ENCODE data around the gene BCL3. TPM values are rescaled to one million over a fixed set of nuclear protein-coding genes. Genes with fewer than 3 reads are reported as not detected.

Gene BCL3
- total and polyA plus RNA-seq, 2 experiments from 2014 or later = 1.4 to 4.1 TPM

GRCh38 chr19:44703336-44704078 is 45.0 kb upstream of the BCL3 start:
- H3K36me3 Mint-ChIP-seq (ENCODE audit: low read depth) = no peaks in the 10 kb centered on the region
- Histone ChIP-seq H3K4me2 (no peak overlapping the region), H3F3A (replicated peaks; ENCODE audit: low read depth) (no peaks in the 10 kb centered on the region), H2AFZ (no peak overlapping the region; the same call in 1 of the 2 replicates), H3K27me3 (ENCODE audit: insufficient read depth) (no peaks in the 10 kb centered on the region), H3K36me3 (ENCODE audit: insufficient read depth) (no peaks in the 10 kb centered on the region), H3K4me1 (ENCODE audit: insufficient read depth) (no peaks in the 10 kb centered on the region), H4K20me1 (replicated peaks; ENCODE audit: insufficient read depth) (no peaks in the 10 kb centered on the region; the same call in 1 of the 2 replicates), H3K27ac (ENCODE audit: low read depth) (no peak overlapping the region), H3K4me3 (no peak overlapping the region), H3K9me2 (ENCODE audit: insufficient read depth) (no peaks in the 10 kb centered on the region), H3K79me2 (replicated peaks; ENCODE audit: insufficient read depth) (no peaks in the 10 kb centered on the region)
- TF ChIP-seq EZH2 (IDR thresholded peaks at IDR 0.05; ENCODE audit: low read depth, unreplicated experiment) (no peak), EZH2phosphoT487 (IDR thresholded peaks at IDR 0.05; ENCODE audit: unreplicated experiment) (no peak), NANOG (IDR thresholded peaks at IDR 0.05; ENCODE audit: borderline replicate concordance) (no peak), JUNB (IDR thresholded peaks at IDR 0.05; ENCODE audit: unreplicated experiment) (no peak), STAT1 (IDR thresholded peaks at IDR 0.05; ENCODE audit: unreplicated experiment) (no peak), POLR2AphosphoS5 (IDR thresholded peaks at IDR 0.05; ENCODE audit: low read depth) (no peak), ZNF114 (CRISPR knock-in tag; IDR thresholded peaks at IDR 0.05) (no peak), CREB1 (CRISPR knock-in tag; IDR thresholded peaks at IDR 0.05; ENCODE audit: low read depth) (no peak), REST (IDR thresholded peaks at IDR 0.05; ENCODE audit: unreplicated experiment) (no peak), ZNF331 (CRISPR knock-in tag; IDR thresholded peaks at IDR 0.05; ENCODE audit: low read depth) (no peak)
- TF ChIP-seq, protein P1, sequence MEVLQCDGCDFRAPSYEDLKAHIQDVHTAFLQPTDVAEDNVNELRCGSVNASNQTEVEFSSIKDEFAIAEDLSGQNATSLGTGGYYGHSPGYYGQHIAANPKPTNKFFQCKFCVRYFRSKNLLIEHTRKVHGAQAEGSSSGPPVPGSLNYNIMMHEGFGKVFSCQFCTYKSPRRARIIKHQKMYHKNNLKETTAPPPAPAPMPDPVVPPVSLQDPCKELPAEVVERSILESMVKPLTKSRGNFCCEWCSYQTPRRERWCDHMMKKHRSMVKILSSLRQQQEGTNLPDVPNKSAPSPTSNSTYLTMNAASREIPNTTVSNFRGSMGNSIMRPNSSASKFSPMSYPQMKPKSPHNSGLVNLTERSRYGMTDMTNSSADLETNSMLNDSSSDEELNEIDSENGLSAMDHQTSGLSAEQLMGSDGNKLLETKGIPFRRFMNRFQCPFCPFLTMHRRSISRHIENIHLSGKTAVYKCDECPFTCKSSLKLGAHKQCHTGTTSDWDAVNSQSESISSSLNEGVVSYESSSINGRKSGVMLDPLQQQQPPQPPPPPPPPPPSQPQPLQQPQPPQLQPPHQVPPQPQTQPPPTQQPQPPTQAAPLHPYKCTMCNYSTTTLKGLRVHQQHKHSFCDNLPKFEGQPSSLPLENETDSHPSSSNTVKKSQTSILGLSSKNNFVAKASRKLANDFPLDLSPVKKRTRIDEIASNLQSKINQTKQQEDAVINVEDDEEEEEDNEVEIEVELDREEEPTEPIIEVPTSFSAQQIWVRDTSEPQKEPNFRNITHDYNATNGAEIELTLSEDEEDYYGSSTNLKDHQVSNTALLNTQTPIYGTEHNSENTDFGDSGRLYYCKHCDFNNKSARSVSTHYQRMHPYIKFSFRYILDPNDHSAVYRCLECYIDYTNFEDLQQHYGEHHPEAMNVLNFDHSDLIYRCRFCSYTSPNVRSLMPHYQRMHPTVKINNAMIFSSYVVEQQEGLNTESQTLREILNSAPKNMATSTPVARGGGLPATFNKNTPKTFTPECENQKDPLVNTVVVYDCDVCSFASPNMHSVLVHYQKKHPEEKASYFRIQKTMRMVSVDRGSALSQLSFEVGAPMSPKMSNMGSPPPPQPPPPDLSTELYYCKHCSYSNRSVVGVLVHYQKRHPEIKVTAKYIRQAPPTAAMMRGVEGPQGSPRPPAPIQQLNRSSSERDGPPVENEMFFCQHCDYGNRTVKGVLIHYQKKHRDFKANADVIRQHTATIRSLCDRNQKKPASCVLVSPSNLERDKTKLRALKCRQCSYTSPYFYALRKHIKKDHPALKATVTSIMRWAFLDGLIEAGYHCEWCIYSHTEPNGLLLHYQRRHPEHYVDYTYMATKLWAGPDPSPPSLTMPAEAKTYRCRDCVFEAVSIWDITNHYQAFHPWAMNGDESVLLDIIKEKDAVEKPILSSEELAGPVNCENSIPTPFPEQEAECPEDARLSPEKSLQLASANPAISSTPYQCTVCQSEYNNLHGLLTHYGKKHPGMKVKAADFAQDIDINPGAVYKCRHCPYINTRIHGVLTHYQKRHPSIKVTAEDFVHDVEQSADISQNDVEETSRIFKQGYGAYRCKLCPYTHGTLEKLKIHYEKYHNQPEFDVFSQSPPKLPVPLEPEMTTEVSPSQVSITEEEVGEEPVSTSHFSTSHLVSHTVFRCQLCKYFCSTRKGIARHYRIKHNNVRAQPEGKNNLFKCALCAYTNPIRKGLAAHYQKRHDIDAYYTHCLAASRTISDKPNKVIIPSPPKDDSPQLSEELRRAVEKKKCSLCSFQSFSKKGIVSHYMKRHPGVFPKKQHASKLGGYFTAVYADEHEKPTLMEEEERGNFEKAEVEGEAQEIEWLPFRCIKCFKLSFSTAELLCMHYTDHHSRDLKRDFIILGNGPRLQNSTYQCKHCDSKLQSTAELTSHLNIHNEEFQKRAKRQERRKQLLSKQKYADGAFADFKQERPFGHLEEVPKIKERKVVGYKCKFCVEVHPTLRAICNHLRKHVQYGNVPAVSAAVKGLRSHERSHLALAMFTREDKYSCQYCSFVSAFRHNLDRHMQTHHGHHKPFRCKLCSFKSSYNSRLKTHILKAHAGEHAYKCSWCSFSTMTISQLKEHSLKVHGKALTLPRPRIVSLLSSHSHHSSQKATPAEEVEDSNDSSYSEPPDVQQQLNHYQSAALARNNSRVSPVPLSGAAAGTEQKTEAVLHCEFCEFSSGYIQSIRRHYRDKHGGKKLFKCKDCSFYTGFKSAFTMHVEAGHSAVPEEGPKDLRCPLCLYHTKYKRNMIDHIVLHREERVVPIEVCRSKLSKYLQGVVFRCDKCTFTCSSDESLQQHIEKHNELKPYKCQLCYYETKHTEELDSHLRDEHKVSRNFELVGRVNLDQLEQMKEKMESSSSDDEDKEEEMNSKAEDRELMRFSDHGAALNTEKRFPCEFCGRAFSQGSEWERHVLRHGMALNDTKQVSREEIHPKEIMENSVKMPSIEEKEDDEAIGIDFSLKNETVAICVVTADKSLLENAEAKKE (CRISPR knock-in tag; IDR thresholded peaks at IDR 0.05) = no peak
- TF ChIP-seq, protein P2, sequence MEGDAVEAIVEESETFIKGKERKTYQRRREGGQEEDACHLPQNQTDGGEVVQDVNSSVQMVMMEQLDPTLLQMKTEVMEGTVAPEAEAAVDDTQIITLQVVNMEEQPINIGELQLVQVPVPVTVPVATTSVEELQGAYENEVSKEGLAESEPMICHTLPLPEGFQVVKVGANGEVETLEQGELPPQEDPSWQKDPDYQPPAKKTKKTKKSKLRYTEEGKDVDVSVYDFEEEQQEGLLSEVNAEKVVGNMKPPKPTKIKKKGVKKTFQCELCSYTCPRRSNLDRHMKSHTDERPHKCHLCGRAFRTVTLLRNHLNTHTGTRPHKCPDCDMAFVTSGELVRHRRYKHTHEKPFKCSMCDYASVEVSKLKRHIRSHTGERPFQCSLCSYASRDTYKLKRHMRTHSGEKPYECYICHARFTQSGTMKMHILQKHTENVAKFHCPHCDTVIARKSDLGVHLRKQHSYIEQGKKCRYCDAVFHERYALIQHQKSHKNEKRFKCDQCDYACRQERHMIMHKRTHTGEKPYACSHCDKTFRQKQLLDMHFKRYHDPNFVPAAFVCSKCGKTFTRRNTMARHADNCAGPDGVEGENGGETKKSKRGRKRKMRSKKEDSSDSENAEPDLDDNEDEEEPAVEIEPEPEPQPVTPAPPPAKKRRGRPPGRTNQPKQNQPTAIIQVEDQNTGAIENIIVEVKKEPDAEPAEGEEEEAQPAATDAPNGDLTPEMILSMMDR (conservative IDR thresholded peaks at IDR 0.05; ENCODE audit: low read depth in 2 of 2) = no peak
- DNase-seq (ENCODE audit: low spot score) (no peak), ATAC-seq (no peak)
- no peaks in the 10 kb centered on the region for H3K4me1 Mint-ChIP-seq
- H3K27me3 Mint-ChIP-seq (ENCODE audit: insufficient read depth, low read depth, poor library complexity) = peaks cover 7% of the 10 kb centered on the region
- H3K9me3 Mint-ChIP-seq = no peaks in the 10 kb centered on the region
- H3K4me3 Mint-ChIP-seq = no peak overlapping the region
- no peak overlapping the region for H3K27ac Mint-ChIP-seq

Measured in GM23338 (cell line).